Activated T-cell treated with anti-CD3 and anti-CD28 coated beads for 24 hours (primary cell): ENCODE data around the gene SHLD1.

ENCODE experiments used
- DNase-seq: peaks from one replicate; pipeline ENCODE4 v3.0.0-alpha.2; 2020; ENCODE audit warnings: low read depth

The SHLD1 gene

DNA sequence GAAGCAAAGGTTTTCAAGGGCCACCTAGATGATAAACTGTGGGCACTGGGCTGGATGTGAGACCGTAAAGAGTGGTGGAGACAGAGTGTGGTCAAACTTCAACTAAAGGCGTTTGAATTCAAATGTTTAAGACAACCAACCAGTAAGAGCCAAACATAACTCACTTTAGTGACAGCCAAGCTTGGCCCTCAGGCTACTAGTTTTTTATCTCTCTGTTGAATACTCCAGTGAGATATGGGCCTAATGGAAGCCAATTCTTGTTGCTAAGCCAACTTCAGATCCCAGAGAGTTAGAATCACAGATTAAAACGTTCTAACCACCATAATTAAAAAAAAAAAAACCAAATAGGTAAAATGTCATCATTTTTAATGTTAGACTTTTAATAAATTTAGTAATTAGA lies 142.9 kb downstream of the SHLD1 start:
- DNase-seq: no peak

DNA sequence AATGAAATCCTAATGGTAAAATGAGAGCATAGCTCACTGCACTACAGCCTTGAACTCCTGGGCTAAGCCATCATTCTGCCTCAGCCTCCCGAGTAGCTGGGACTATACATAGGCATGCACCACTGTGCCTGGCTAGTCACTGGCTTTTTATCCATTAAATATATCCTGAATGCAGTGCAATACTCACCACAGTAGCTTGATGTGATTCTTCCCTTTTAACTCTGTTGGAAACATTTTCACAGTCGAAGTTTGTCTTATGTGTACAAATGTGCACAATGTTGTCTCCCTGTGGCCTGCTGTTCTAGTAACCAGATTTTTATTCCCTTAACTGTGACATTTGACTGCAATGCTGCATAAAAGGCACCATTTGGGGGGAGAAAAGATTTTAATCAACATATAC lies 143.4 kb downstream of the SHLD1 start:
- no peak for DNase-seq

DNA sequence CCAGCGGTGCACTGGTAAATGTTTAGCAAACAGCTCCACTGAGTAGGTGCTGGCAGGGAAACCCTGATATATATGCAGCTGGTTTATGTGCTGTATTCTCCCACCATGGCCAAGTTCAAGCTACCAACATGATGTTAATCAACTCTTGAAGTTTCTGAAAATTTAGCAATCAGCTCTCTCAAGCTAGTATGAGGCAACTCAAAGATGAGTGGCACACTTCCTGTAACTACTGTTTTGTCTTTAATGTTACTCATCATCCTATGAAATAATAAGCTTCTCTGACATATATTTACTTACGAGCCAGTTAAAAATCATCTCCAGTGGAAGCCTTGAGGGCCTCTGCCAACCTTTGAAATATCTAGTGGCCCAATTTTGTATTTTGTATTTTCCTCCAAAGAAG lies 145.4 kb downstream of the SHLD1 start:
- no peak for DNase-seq

DNA sequence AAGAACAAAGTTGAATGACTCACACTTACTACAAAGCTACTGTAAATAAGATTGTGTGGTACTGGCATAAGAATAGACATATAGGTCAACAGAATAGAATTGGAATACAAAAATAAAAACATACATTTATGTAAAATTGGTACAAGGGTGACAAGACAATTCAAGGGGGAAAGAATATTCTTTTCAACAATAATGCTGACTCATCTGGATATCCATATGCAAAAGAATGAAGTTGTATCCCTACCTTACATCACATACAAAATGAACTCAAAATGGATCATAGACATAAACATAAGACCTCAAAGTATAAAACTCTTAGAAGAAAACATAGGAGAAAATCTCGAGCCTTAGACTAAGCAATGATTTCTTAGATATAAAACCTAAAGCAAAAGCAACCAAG lies 149.2 kb downstream of the SHLD1 start:
- DNase-seq: no peak

DNA sequence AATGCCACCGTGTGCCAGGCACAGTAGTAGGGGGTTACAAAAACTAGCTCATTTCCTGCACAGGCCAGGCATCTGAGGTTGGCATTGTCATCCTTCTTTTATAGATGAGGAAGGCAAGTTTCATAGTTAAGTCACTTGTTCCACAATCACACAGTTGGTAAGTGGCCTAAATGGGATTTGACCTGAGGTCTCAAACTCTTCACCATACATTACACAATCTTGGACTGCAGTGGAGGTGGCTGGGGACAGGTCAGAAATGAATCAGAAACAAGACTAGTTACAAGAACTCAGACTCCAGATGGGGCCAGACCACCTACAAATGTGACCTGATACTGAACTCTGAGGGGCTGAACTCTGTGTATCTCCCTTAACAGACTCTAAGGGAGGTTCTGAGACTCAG lies 150.7 kb downstream of the SHLD1 start:
- DNase-seq: no peak

DNA sequence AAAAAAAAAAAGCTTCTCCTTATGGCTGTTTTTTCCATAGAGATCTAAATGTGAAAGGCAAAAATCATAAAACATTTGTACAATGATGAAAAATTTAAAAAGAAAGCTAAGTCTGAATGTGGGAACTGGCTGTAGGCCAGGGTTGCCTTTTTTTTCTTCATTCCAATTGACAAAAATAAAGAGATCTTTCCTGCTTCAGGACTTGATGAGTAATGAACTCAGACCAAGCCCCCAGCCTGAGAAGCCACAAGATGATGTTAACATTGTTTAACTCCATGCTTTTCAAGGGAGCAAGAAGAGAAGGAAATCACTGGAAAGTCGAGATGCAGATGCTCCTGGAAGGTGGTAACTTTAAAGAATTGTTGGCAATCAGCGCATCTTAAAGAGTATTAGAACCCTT lies 158.8 kb downstream of the SHLD1 start:
- no peak for DNase-seq

DNA sequence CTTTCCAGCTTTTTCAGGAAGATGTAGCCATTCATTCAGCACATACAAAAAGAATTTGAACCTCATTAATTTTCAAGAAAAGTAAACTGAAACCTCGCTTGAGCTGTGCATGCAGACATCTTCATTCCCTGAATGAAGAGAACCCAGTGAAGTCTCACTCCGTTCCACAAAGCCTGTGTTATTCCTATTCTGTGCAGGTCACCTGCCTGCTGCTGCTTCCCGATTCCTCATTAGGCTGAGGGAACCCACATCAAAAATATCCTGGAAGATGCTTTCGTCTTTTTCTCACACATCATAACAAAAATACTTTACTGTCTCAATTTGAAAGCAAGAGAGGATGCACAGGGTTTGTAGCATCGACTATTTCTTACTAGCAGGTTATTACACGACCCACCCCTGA lies 160.0 kb downstream of the SHLD1 start:
- no peak for DNase-seq

DNA sequence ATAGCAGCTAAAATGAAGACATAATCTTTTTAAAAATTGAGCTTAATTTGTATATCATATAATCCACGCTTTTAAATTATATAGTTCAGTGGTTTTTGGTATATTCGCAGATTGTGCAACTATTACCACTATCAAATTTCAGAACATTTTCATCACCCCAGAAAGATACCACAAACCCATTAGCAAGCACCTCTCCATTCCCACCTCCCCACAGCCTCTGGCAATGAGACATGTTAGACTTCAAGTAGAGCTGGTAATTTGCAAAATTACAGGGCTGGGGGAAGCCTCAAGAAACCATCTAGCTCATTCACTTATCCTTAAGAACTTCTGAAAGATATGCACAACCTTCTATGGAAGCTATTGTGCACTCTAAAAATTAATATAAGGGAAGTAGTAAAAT lies 163.0 kb downstream of the SHLD1 start:
- DNase-seq: no peak
